CD4-positive, alpha-beta T cell (primary cell): ENCODE results near the gene RBBP7. TPM values are rescaled to one million over a fixed set of nuclear protein-coding genes. Genes with fewer than 3 reads are reported as not detected.

Experiments used
- ATAC-seq: fragments of 200-7000 bp; cut with Tn5 transposase; one replicate; pipeline ENCODE4 v1.10.0; 2022; ENCODE audit warnings: mild to moderate bottlenecking; ENCODE audit not compliant: poor library complexity
- CTCF ChIA-PET: fragments of 350-600 bp; sonication (Branson Sonifier 250); formaldehyde crosslinking; loops from one replicate; lab custom pipeline; 2021; ENCODE audit warnings: antibody characterized with exemption, inconsistent platforms; lab: Charles Lee
- POLR2A ChIA-PET: fragments of 350-600 bp; sonication (Branson Sonifier 250); formaldehyde crosslinking; loops from one replicate; lab custom pipeline; 2021; ENCODE audit warnings: antibody characterized with exemption, inconsistent platforms; lab: Charles Lee
- DNase-seq, 14 experiments: peaks; one replicate each; pipeline ENCODE4 v3.0.0-alpha.2; 2013 to 2020; ENCODE audit warnings: mixed read lengths in 2 of 14
- H3K27ac ChIP-seq, 2 donors: one replicate each; pipeline versions ENCODE4 v1.5.1 to v1.7.0; 2013; ENCODE audit warnings: low read length in 2 of 2, low read depth in 1 of 2, mild to moderate bottlenecking in 1 of 2
- H3K27me3 ChIP-seq, 2 experiments: 1 replicate in 1 of 2; 2 replicates in 1 of 2; pipeline versions ENCODE4 v1.6.1 to v1.7.0; 2013; ENCODE audit warnings: low read length in 2 of 2, control low read depth in 1 of 2, mild to moderate bottlenecking in 1 of 2, moderate library complexity in 1 of 2; ENCODE audit not compliant: insufficient read depth in 2 of 2, control insufficient read depth in 1 of 2
- H3K36me3 ChIP-seq: one replicate; pipeline ENCODE4 v1.6.1; 2013; ENCODE audit warnings: low read length, control low read depth; ENCODE audit not compliant: insufficient read depth
- H3K4me1 ChIP-seq: one replicate; pipeline ENCODE4 v1.6.1; 2013; ENCODE audit warnings: low read length, control low read depth; ENCODE audit not compliant: insufficient read depth
- H3K4me3 ChIP-seq: one replicate; pipeline ENCODE4 v1.5.1; 2013; ENCODE audit warnings: mild to moderate bottlenecking, low read length, moderate library complexity
- H3K9me3 ChIP-seq, 2 experiments: 1 replicate in 1 of 2; 2 replicates in 1 of 2; pipeline versions ENCODE4 v1.6.1 to v1.7.0; 2013; ENCODE audit warnings: low read length in 2 of 2, mild to moderate bottlenecking in 2 of 2, control low read depth in 1 of 2, moderate library complexity in 1 of 2; ENCODE audit not compliant: control insufficient read depth in 1 of 2, insufficient read depth in 1 of 2
- H3K27ac Mint-ChIP-seq: one replicate; pipeline ENCODE4 v1.8.0; 2020; ENCODE audit warnings: mixed read lengths
- H3K27me3 Mint-ChIP-seq: one replicate; pipeline ENCODE4 v1.8.0; 2021; ENCODE audit warnings: mixed read lengths
- H3K36me3 Mint-ChIP-seq: one replicate; pipeline ENCODE4 v1.8.0; 2021; ENCODE audit warnings: low read depth, mixed read lengths
- H3K4me1 Mint-ChIP-seq: one replicate; pipeline ENCODE4 v1.8.0; 2021; ENCODE audit warnings: low read depth, mixed read lengths
- H3K4me3 Mint-ChIP-seq: one replicate; pipeline ENCODE4 v1.8.0; 2020; ENCODE audit warnings: mild to moderate bottlenecking, mixed read lengths
- H3K9me3 Mint-ChIP-seq: one replicate; pipeline ENCODE4 v1.8.0; 2020; ENCODE audit warnings: mixed read lengths
- intact Hi-C, 2 experiments: fragments of 100-400 bp; cut with DNase I in 1 of 2; cut with micrococcal nuclease in 1 of 2; formaldehyde crosslinking; loops; one replicate each; pipeline versions ENCODE4 v1.15.1 to v1.9.0; 2023 to 2025; cut with DNase I, micrococcal nuclease
- total RNA-seq, 174 experiments: library from RNA in 2 of 174; stranded (reverse) in 2 of 174; gene quantifications; one replicate each; pipeline ENCODE4 v1.2.3 and lab custom pipeline; 2021 to 2026
- TF ChIP-seq, protein P1 (sequence below): fragments of 200-600 bp; IDR thresholded peaks from one replicate; pipeline ENCODE4 v1.8.0; 2022; ENCODE audit warnings: antibody characterized with exemption, mild to moderate bottlenecking

Gene RBBP7
- total RNA-seq, 2 experiments from 2014 or later, result 104 to 110 TPM

GRCh38 chrX:16838202-16839066 lies 31.7 kb downstream of the RBBP7 start:
- H3K27me3 ChIP-seq, result no peaks in the 10 kb centered on the region
- DNase-seq (no peak), ATAC-seq (no peak)
- ChIA-PET CTCF (no interaction called here), POLR2A (no interaction called here)
- no peaks in the 10 kb centered on the region for H3K4me1 ChIP-seq
- no peaks in the 10 kb centered on the region for H3K9me3 ChIP-seq
- Mint-ChIP-seq H3K36me3 (peaks cover 81% of the 10 kb centered on the region), H3K27ac (no peak overlapping the region), H3K4me1 (no peaks in the 10 kb centered on the region), H3K9me3 (no peaks in the 10 kb centered on the region), H3K27me3 (no peaks in the 10 kb centered on the region), H3K4me3 (no peak overlapping the region)
- intact Hi-C loops, result no loop called here
- TF ChIP-seq, protein P1, sequence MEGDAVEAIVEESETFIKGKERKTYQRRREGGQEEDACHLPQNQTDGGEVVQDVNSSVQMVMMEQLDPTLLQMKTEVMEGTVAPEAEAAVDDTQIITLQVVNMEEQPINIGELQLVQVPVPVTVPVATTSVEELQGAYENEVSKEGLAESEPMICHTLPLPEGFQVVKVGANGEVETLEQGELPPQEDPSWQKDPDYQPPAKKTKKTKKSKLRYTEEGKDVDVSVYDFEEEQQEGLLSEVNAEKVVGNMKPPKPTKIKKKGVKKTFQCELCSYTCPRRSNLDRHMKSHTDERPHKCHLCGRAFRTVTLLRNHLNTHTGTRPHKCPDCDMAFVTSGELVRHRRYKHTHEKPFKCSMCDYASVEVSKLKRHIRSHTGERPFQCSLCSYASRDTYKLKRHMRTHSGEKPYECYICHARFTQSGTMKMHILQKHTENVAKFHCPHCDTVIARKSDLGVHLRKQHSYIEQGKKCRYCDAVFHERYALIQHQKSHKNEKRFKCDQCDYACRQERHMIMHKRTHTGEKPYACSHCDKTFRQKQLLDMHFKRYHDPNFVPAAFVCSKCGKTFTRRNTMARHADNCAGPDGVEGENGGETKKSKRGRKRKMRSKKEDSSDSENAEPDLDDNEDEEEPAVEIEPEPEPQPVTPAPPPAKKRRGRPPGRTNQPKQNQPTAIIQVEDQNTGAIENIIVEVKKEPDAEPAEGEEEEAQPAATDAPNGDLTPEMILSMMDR, result no peak
- H3K27ac ChIP-seq, result no peak overlapping the region
- no peak overlapping the region for H3K4me3 ChIP-seq
- H3K36me3 ChIP-seq, result peaks cover 59% of the 10 kb centered on the region

DNA sequence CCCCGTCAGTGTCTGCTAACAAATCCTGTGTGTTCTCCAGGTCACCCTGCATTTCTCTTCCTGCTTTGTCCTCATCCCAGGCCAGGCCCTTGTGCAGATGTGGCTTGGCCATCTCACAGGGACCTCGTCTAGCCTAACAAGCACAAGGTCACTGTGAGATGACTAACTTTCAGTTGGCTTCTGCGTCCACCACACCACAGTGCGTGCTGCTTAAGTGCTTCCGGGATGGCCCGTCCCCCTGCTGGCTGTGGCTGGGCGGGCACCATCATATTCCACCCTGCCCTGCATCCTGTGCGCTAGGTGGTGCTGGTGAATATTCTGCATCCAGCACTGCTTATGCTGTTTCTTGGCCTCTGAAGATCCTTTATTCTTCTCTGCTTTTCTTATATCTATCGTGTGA lies 33.8 kb downstream of the RBBP7 start:
- no peaks in the 10 kb centered on the region for H3K4me1 ChIP-seq
- POLR2A ChIA-PET, result no interaction called here
- DNase-seq (peak in 3 of 14 experiments; percentile 2 to 44 (median 26)), ATAC-seq (peak; percentile 62)
- TF ChIP-seq, protein P1, result no peak
- peaks cover 66% of the 10 kb centered on the region for H3K36me3 ChIP-seq
- intact Hi-C loops, result no loop called here
- no peak overlapping the region for H3K4me3 ChIP-seq
- H3K27me3 ChIP-seq, result no peaks in the 10 kb centered on the region
- H3K27me3 Mint-ChIP-seq, result no peaks in the 10 kb centered on the region
- no peak overlapping the region for H3K27ac ChIP-seq
- no peak overlapping the region for H3K4me3 Mint-ChIP-seq
- no peaks in the 10 kb centered on the region for H3K9me3 Mint-ChIP-seq
- no peak overlapping the region for H3K27ac Mint-ChIP-seq
- CTCF ChIA-PET, result no interaction called here
- H3K36me3 Mint-ChIP-seq, result peaks cover 76% of the 10 kb centered on the region
- no peaks in the 10 kb centered on the region for H3K9me3 ChIP-seq
- no peaks in the 10 kb centered on the region for H3K4me1 Mint-ChIP-seq

- Mint-ChIP-seq H3K36me3 (peaks cover 65% of the 10 kb centered on the region), H3K4me3 (no peak overlapping the region), H3K4me1 (no peaks in the 10 kb centered on the region), H3K27ac (no peak overlapping the region), H3K27me3 (no peaks in the 10 kb centered on the region), H3K9me3 (no peaks in the 10 kb centered on the region)
- POLR2A ChIA-PET, result no interaction called here
- Histone ChIP-seq H3K4me3 (no peak overlapping the region), H3K36me3 (peaks cover 65% of the 10 kb centered on the region), H3K4me1 (no peaks in the 10 kb centered on the region), H3K27me3 (no peaks in the 10 kb centered on the region), H3K9me3 (no peaks in the 10 kb centered on the region), H3K27ac (no peak overlapping the region)
- CTCF ChIA-PET, result interaction anchor here (1.6 kb wide), 1 partner anchor 9 kb away, joined by 4 read pairs; no protein-coding TSS in a partner anchor
- ATAC-seq (no peak), DNase-seq (no peak)
- intact Hi-C loops, result no loop called here
- TF ChIP-seq, protein P1, result no peak
These were observed 35.4 kb downstream of the RBBP7 start for GRCh38 chrX:16834806-16835205.
